ENCODE data around the gene MOV10.

MOV10 gene

GRCh38 chr1:112743174-112744008 lies 68.9 kb downstream of the MOV10 start:
- no peak for DNase-seq

DNA sequence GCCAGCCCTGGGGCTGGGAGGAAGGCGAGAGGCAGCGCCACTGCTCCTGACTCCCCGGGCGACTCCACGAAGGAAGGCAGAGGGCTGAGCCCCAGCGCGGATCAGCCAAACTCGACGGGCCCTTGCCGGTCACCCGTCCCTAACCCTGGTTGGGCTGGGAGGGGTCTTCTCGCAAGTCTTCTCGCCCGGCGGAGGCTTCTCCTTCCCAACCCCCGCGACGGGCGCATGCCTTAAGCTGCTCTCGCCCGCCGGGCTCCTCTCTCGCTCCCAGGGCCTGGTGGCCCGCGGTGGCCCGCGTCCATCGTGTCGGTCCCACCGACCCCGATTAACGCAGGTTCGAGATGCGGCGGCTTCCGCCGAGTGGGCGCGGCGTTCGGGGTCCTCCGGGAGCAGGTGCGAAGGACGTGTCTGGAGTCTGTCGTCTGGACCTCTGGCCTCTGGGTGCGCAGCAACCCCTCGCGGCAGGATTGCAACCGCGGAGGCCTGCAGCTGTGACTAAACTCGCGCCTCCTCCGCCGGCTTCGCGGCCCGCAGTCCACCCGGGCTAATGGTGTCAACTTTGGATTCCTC lies 69.6 kb downstream of the MOV10 start:
- no peak for DNase-seq

GRCh38 chr1:112748396-112748795 lies 73.9 kb downstream of the MOV10 start:
- DNase-seq: no peak

Measured in NCI-H187 (cell line).